Measurements from ENCODE around the gene BRPF1. TPM values are rescaled to one million over a fixed set of nuclear protein-coding genes. Genes with fewer than 3 reads are reported as not detected.
"Not testable (repeated sequence)": the region's sequence is repeated elsewhere in the genome, so short reads cannot be mapped to it uniquely, and the experiment has no call there.

Gene BRPF1
- polyA plus RNA-seq, 2 donors = 6.1 to 8.9 TPM

GRCh38 chr3:9771007-9771406 is 39.5 kb downstream of the BRPF1 start:
- WGBS, 2 donors = 85 to 89% methylated on average over 2 of the region's 2 CpGs
- not testable (repeated sequence) for H3K27me3 ChIP-seq (ENCODE audit: control insufficient read depth in 1 of 2, insufficient read depth in 2 of 2, low read length in 2 of 2); H3K4me3 ChIP-seq (ENCODE audit: low read depth in 1 of 2, low read length in 2 of 2); H3K36me3 ChIP-seq (ENCODE audit: control insufficient read depth in 2 of 2, insufficient read depth in 2 of 2, low read length in 1 of 2); H3K27ac ChIP-seq (ENCODE audit: low read depth in 2 of 2, low read length in 1 of 2); H3K4me1 ChIP-seq (ENCODE audit: control insufficient read depth in 2 of 2, insufficient read depth in 2 of 2, low read length in 1 of 2); H3K9me3 ChIP-seq (ENCODE audit: control insufficient read depth in 2 of 2, insufficient read depth in 1 of 2, low read depth in 1 of 2, low read length in 1 of 2)

GRCh38 chr3:9776896-9777693 is 45.6 kb downstream of the BRPF1 start:
- no peaks in the 10 kb centered on the region for H3K9me3 ChIP-seq (ENCODE audit: control insufficient read depth in 2 of 2, insufficient read depth in 1 of 2, low read depth in 1 of 2, low read length in 1 of 2)
- 78 to 87% methylated on average over 5 of the region's 5 CpGs for WGBS, 2 donors
- H3K36me3 ChIP-seq (ENCODE audit: control insufficient read depth in 2 of 2, insufficient read depth in 2 of 2, low read length in 1 of 2) = peaks cover 0 to 6% of the 10 kb centered on the region in 2 donors
- H3K4me3 ChIP-seq (ENCODE audit: low read depth in 1 of 2, low read length in 2 of 2) = no peak overlapping the region
- no peaks in the 10 kb centered on the region for H3K27me3 ChIP-seq (ENCODE audit: control insufficient read depth in 1 of 2, insufficient read depth in 2 of 2, low read length in 2 of 2)
- no peaks in the 10 kb centered on the region for H3K4me1 ChIP-seq (ENCODE audit: control insufficient read depth in 2 of 2, insufficient read depth in 2 of 2, low read length in 1 of 2)
- H3K27ac ChIP-seq (ENCODE audit: low read depth in 2 of 2, low read length in 1 of 2) = no peak overlapping the region

- H3K4me1 ChIP-seq (ENCODE audit: control insufficient read depth in 2 of 2, insufficient read depth in 2 of 2, low read length in 1 of 2) = no peaks in the 10 kb centered on the region
- H3K27ac ChIP-seq (ENCODE audit: low read depth in 2 of 2, low read length in 1 of 2) = no peak overlapping the region
- no peaks in the 10 kb centered on the region for H3K9me3 ChIP-seq (ENCODE audit: control insufficient read depth in 2 of 2, insufficient read depth in 1 of 2, low read depth in 1 of 2, low read length in 1 of 2)
- H3K4me3 ChIP-seq (ENCODE audit: low read depth in 1 of 2, low read length in 2 of 2) = no peak overlapping the region
- no peaks in the 10 kb centered on the region for H3K27me3 ChIP-seq (ENCODE audit: control insufficient read depth in 1 of 2, insufficient read depth in 2 of 2, low read length in 2 of 2)
- peaks cover 0 to 6% of the 10 kb centered on the region in 2 donors for H3K36me3 ChIP-seq (ENCODE audit: control insufficient read depth in 2 of 2, insufficient read depth in 2 of 2, low read length in 1 of 2)
- 91 to 92% methylated on average over 1 of the region's 1 CpG for WGBS, 2 donors
Observed at GRCh38 chr3:9777694-9778021, 46.1 kb downstream of the BRPF1 start.

- H3K9me3 ChIP-seq (ENCODE audit: control insufficient read depth in 2 of 2, insufficient read depth in 1 of 2, low read depth in 1 of 2, low read length in 1 of 2) = no peaks in the 10 kb centered on the region
- H3K36me3 ChIP-seq (ENCODE audit: control insufficient read depth in 2 of 2, insufficient read depth in 2 of 2, low read length in 1 of 2) = peaks cover 0 to 6% of the 10 kb centered on the region in 2 donors
- H3K27me3 ChIP-seq (ENCODE audit: control insufficient read depth in 1 of 2, insufficient read depth in 2 of 2, low read length in 2 of 2) = no peaks in the 10 kb centered on the region
- no peak overlapping the region for H3K27ac ChIP-seq (ENCODE audit: low read depth in 2 of 2, low read length in 1 of 2)
- H3K4me1 ChIP-seq (ENCODE audit: control insufficient read depth in 2 of 2, insufficient read depth in 2 of 2, low read length in 1 of 2) = no peaks in the 10 kb centered on the region
- WGBS, 2 donors = 75 to 80% methylated on average over 5 of the region's 5 CpGs
- no peak overlapping the region for H3K4me3 ChIP-seq (ENCODE audit: low read depth in 1 of 2, low read length in 2 of 2)
Observed at GRCh38 chr3:9778143-9779074, 46.9 kb downstream of the BRPF1 start.

- peaks cover 0 to 11% of the 10 kb centered on the region in 2 donors for H3K36me3 ChIP-seq (ENCODE audit: control insufficient read depth in 2 of 2, insufficient read depth in 2 of 2, low read length in 1 of 2)
- 72 to 83% methylated on average over 6 of the region's 6 CpGs for WGBS, 2 donors
Observed at GRCh38 chr3:9779075-9779593, 47.6 kb downstream of the BRPF1 start.

GRCh38 chr3:9779721-9780457 is 48.4 kb downstream of the BRPF1 start:
- 68 to 74% methylated on average over 8 of the region's 8 CpGs for WGBS, 2 donors
- Histone ChIP-seq H3K27ac (ENCODE audit: low read depth in 2 of 2, low read length in 1 of 2) (peak overlapping the region in 1 of 2 donors; percentile 42), H3K4me3 (ENCODE audit: low read depth in 1 of 2, low read length in 2 of 2) (no peak overlapping the region), H3K4me1 (ENCODE audit: control insufficient read depth in 2 of 2, insufficient read depth in 2 of 2, low read length in 1 of 2) (no peaks in the 10 kb centered on the region), H3K36me3 (ENCODE audit: control insufficient read depth in 2 of 2, insufficient read depth in 2 of 2, low read length in 1 of 2) (peaks cover 0 to 11% of the 10 kb centered on the region in 2 donors), H3K27me3 (ENCODE audit: control insufficient read depth in 1 of 2, insufficient read depth in 2 of 2, low read length in 2 of 2) (no peaks in the 10 kb centered on the region), H3K9me3 (ENCODE audit: control insufficient read depth in 2 of 2, insufficient read depth in 1 of 2, low read depth in 1 of 2, low read length in 1 of 2) (no peaks in the 10 kb centered on the region)

More at GRCh38 chr3:9779075-9779593, 47.6 kb downstream of the BRPF1 start:
- H3K4me3 ChIP-seq (ENCODE audit: low read depth in 1 of 2, low read length in 2 of 2) = no peak overlapping the region
- no peak overlapping the region for H3K27ac ChIP-seq (ENCODE audit: low read depth in 2 of 2, low read length in 1 of 2)
- H3K9me3 ChIP-seq (ENCODE audit: control insufficient read depth in 2 of 2, insufficient read depth in 1 of 2, low read depth in 1 of 2, low read length in 1 of 2) = no peaks in the 10 kb centered on the region
- H3K27me3 ChIP-seq (ENCODE audit: control insufficient read depth in 1 of 2, insufficient read depth in 2 of 2, low read length in 2 of 2) = no peaks in the 10 kb centered on the region
- H3K4me1 ChIP-seq (ENCODE audit: control insufficient read depth in 2 of 2, insufficient read depth in 2 of 2, low read length in 1 of 2) = no peaks in the 10 kb centered on the region

- H3K27me3 ChIP-seq (ENCODE audit: control insufficient read depth in 1 of 2, insufficient read depth in 2 of 2, low read length in 2 of 2) = no peaks in the 10 kb centered on the region
- 79 to 80% methylated on average over 10 of the region's 10 CpGs for WGBS, 2 donors
- no peak overlapping the region for H3K4me3 ChIP-seq (ENCODE audit: low read depth in 1 of 2, low read length in 2 of 2)
- H3K9me3 ChIP-seq (ENCODE audit: control insufficient read depth in 2 of 2, insufficient read depth in 1 of 2, low read depth in 1 of 2, low read length in 1 of 2) = no peaks in the 10 kb centered on the region
- peaks cover 0 to 11% of the 10 kb centered on the region in 2 donors for H3K36me3 ChIP-seq (ENCODE audit: control insufficient read depth in 2 of 2, insufficient read depth in 2 of 2, low read length in 1 of 2)
- no peaks in the 10 kb centered on the region for H3K4me1 ChIP-seq (ENCODE audit: control insufficient read depth in 2 of 2, insufficient read depth in 2 of 2, low read length in 1 of 2)
- peak overlapping the region in 1 of 2 donors; percentile 42 for H3K27ac ChIP-seq (ENCODE audit: low read depth in 2 of 2, low read length in 1 of 2)
Observed at GRCh38 chr3:9780458-9780812, 48.9 kb downstream of the BRPF1 start.

GRCh38 chr3:9780910-9781309 is 49.4 kb downstream of the BRPF1 start:
- 80 to 90% methylated on average over 4 of the region's 4 CpGs for WGBS, 2 donors
- Histone ChIP-seq H3K36me3 (ENCODE audit: control insufficient read depth in 2 of 2, insufficient read depth in 2 of 2, low read length in 1 of 2) (peaks cover 0 to 11% of the 10 kb centered on the region in 2 donors), H3K27me3 (ENCODE audit: control insufficient read depth in 1 of 2, insufficient read depth in 2 of 2, low read length in 2 of 2) (no peaks in the 10 kb centered on the region), H3K4me3 (ENCODE audit: low read depth in 1 of 2, low read length in 2 of 2) (no peak overlapping the region), H3K4me1 (ENCODE audit: control insufficient read depth in 2 of 2, insufficient read depth in 2 of 2, low read length in 1 of 2) (no peaks in the 10 kb centered on the region), H3K9me3 (ENCODE audit: control insufficient read depth in 2 of 2, insufficient read depth in 1 of 2, low read depth in 1 of 2, low read length in 1 of 2) (no peaks in the 10 kb centered on the region), H3K27ac (ENCODE audit: low read depth in 2 of 2, low read length in 1 of 2) (no peak overlapping the region)

GRCh38 chr3:9781551-9781950 is 50.0 kb downstream of the BRPF1 start:
- no peaks in the 10 kb centered on the region for H3K27me3 ChIP-seq (ENCODE audit: control insufficient read depth in 1 of 2, insufficient read depth in 2 of 2, low read length in 2 of 2)
- H3K4me1 ChIP-seq (ENCODE audit: control insufficient read depth in 2 of 2, insufficient read depth in 2 of 2, low read length in 1 of 2) = no peaks in the 10 kb centered on the region
- peaks cover 4 to 16% of the 10 kb centered on the region in 2 donors for H3K36me3 ChIP-seq (ENCODE audit: control insufficient read depth in 2 of 2, insufficient read depth in 2 of 2, low read length in 1 of 2)
- 71 to 79% methylated on average over 1 of the region's 1 CpG for WGBS, 2 donors
- no peaks in the 10 kb centered on the region for H3K9me3 ChIP-seq (ENCODE audit: control insufficient read depth in 2 of 2, insufficient read depth in 1 of 2, low read depth in 1 of 2, low read length in 1 of 2)
- no peak overlapping the region for H3K27ac ChIP-seq (ENCODE audit: low read depth in 2 of 2, low read length in 1 of 2)
- H3K4me3 ChIP-seq (ENCODE audit: low read depth in 1 of 2, low read length in 2 of 2) = no peak overlapping the region
